GM06990 (cell line): ENCODE data around the gene GABBR2.

Experiments used
- DNase-seq: peaks from one replicate; pipeline ENCODE4 v3.0.0-alpha.2; 2011; ENCODE audit not compliant: insufficient read length; ENCODE audit errors: extremely low read depth
- H3K27me3 ChIP-seq: replicated peaks from 2 replicates; pipeline ENCODE4 v1.6.0; 2011; ENCODE audit warnings: low read length; ENCODE audit not compliant: control insufficient read depth, insufficient read depth
- H3K36me3 ChIP-seq: 2 replicates; pipeline ENCODE4 v1.5.1; 2011; ENCODE audit warnings: low read length; ENCODE audit not compliant: control insufficient read depth, insufficient read depth
- H3K4me3 ChIP-seq: replicated peaks from 2 replicates; pipeline ENCODE4 v1.5.1; 2011; ENCODE audit warnings: low read depth, mild to moderate bottlenecking, control low read depth, low read length
- CTCF ChIP-seq: IDR thresholded peaks from 2 replicates; pipeline ENCODE4 v1.5.1; 2011; ENCODE audit warnings: low read length, control low read depth, mild to moderate bottlenecking, inconsistent platforms; ENCODE audit not compliant: insufficient read depth, poor library complexity, severe bottlenecking

GABBR2 gene

GRCh38 chr9:98708933-98709911 lies at the start of gene GABBR2:
Gene GABBR2 (minus strand): TSS chr9:98708935. CDS start chr9:98708737, 198 bp downstream.
- no peak for DNase-seq
- Histone ChIP-seq H3K4me3 (no peak within 1 kb of the TSS), H3K36me3 (no peaks in the 10 kb centered on the region), H3K27me3 (peaks cover 1% of the 10 kb centered on the region; the same call in 1 of the 2 replicates)
- no peak for TF ChIP-seq CTCF

GRCh38 chr9:98755006-98755618 lies 46.4 kb upstream of the GABBR2 start:
- Histone ChIP-seq H3K4me3 (no peak overlapping the region), H3K36me3 (no peaks in the 10 kb centered on the region), H3K27me3 (no peaks in the 10 kb centered on the region)
- no peak for DNase-seq
- TF ChIP-seq CTCF: no peak

GRCh38 chr9:98751210-98751609 lies 42.5 kb upstream of the GABBR2 start:
- no peaks in the 10 kb centered on the region for H3K27me3 ChIP-seq
- TF ChIP-seq CTCF: no peak
- DNase-seq: no peak
- no peak overlapping the region for H3K4me3 ChIP-seq
- H3K36me3 ChIP-seq: no peaks in the 10 kb centered on the region

GRCh38 chr9:98750364-98751060 lies 41.8 kb upstream of the GABBR2 start:
- DNase-seq: no peak
- no peak for TF ChIP-seq CTCF
- no peaks in the 10 kb centered on the region for H3K27me3 ChIP-seq

GRCh38 chr9:98747476-98747875 lies 38.7 kb upstream of the GABBR2 start:
- no peaks in the 10 kb centered on the region for H3K27me3 ChIP-seq
- no peak overlapping the region for H3K4me3 ChIP-seq
- no peak for DNase-seq
- no peaks in the 10 kb centered on the region for H3K36me3 ChIP-seq
- no peak for TF ChIP-seq CTCF

More at GRCh38 chr9:98750364-98751060, 41.8 kb upstream of the GABBR2 start:
- H3K4me3 ChIP-seq: no peak overlapping the region
- H3K36me3 ChIP-seq: no peaks in the 10 kb centered on the region
